ENCODE results near the gene TOMM6. TPM values are rescaled to one million over a fixed set of nuclear protein-coding genes. Genes with fewer than 3 reads are reported as not detected.

Gene TOMM6
- total RNA-seq, 2 donors from 2014 or later = 207 to 212 TPM

DNA sequence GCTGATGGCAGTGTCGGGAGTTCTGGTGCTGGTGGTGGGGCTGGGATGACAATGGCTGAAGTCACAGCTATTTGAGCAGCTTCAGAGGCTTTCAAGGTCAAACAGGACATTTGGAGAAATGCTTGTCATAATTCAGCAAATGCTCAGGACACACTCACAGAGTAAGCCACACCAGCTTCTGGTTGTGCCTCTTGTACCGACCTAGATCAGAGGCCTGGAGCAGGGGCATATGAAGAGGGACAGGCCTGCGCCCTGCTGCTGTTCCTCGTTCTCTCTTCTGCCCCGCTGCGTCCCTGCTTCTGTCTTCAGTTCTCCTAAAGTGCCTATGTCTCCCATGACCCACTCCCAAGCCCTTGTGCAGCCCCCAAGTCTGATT, 39.4 kb upstream of the TOMM6 start:
- peaks cover 6% of the 10 kb centered on the region for H3K27me3 Mint-ChIP-seq (ENCODE audit: insufficient read depth)

DNA sequence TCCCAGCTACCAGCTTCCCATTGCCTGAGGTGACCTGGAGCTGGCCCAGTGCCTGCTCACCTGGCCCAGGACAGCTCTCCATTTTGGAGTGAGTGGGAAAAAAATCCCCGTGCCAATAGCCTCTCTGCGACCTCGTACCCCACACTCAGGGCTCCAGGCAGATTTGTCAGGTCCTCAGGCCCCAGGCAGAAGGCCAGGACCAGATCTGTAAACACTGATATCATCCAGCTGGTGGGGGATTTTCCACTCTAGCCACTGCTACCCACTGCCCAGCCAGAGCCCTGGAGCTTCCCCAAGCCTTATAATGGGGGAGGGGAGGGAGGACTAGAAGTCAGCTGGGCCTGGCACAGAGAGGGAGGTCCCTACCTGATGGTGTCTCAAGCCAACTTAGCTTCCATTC, 39.0 kb upstream of the TOMM6 start:
- Mint-ChIP-seq H3K4me3 (no peak overlapping the region), H3K4me1 (no peaks in the 10 kb centered on the region), H3K36me3 (ENCODE audit: low read depth) (no peaks in the 10 kb centered on the region), H3K27ac (no peak overlapping the region), H3K9me3 (no peaks in the 10 kb centered on the region), H3K27me3 (ENCODE audit: insufficient read depth) (peaks cover 6% of the 10 kb centered on the region)
- Histone ChIP-seq H3K9ac (ENCODE audit: extremely low read depth, low read length, poor library complexity, severe bottlenecking) (no peak overlapping the region), H3K27me3 (ENCODE audit: control insufficient read depth, insufficient read depth, low read length, poor library complexity, severe bottlenecking) (peaks cover 4% of the 10 kb centered on the region), H3K27ac (ENCODE audit: low read depth, low read length) (no peak overlapping the region), H3K4me3 (ENCODE audit: low read length) (no peak overlapping the region), H3K4me1 (ENCODE audit: control insufficient read depth, insufficient read depth, low read length) (no peaks in the 10 kb centered on the region), H3K9me3 (ENCODE audit: control insufficient read depth, low read length) (no peaks in the 10 kb centered on the region), H3K36me3 (ENCODE audit: control insufficient read depth, insufficient read depth, low read length) (no peaks in the 10 kb centered on the region)
- DNase-seq = no peak
- 90 to 96% methylated on average over 3 of the region's 3 CpGs for WGBS, 2 experiments (ENCODE audit: insufficient coverage in 1 of 2, insufficient read length in 1 of 2)
- TF ChIP-seq, protein P1, sequence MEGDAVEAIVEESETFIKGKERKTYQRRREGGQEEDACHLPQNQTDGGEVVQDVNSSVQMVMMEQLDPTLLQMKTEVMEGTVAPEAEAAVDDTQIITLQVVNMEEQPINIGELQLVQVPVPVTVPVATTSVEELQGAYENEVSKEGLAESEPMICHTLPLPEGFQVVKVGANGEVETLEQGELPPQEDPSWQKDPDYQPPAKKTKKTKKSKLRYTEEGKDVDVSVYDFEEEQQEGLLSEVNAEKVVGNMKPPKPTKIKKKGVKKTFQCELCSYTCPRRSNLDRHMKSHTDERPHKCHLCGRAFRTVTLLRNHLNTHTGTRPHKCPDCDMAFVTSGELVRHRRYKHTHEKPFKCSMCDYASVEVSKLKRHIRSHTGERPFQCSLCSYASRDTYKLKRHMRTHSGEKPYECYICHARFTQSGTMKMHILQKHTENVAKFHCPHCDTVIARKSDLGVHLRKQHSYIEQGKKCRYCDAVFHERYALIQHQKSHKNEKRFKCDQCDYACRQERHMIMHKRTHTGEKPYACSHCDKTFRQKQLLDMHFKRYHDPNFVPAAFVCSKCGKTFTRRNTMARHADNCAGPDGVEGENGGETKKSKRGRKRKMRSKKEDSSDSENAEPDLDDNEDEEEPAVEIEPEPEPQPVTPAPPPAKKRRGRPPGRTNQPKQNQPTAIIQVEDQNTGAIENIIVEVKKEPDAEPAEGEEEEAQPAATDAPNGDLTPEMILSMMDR (conservative IDR thresholded peaks at IDR 0.05) = no peak

More for the DNA sequence above, 39.4 kb upstream of the TOMM6 start:
- Histone ChIP-seq H3K4me1 (ENCODE audit: control insufficient read depth, insufficient read depth, low read length) (no peaks in the 10 kb centered on the region), H3K27ac (ENCODE audit: low read depth, low read length) (no peak overlapping the region), H3K4me3 (ENCODE audit: low read length) (no peak overlapping the region), H3K9me3 (ENCODE audit: control insufficient read depth, low read length) (no peaks in the 10 kb centered on the region), H3K9ac (ENCODE audit: extremely low read depth, low read length, poor library complexity, severe bottlenecking) (no peak overlapping the region), H3K36me3 (ENCODE audit: control insufficient read depth, insufficient read depth, low read length) (no peaks in the 10 kb centered on the region), H3K27me3 (ENCODE audit: control insufficient read depth, insufficient read depth, low read length, poor library complexity, severe bottlenecking) (no peaks in the 10 kb centered on the region)
- no peak overlapping the region for H3K4me3 Mint-ChIP-seq
- no peak overlapping the region for H3K27ac Mint-ChIP-seq
- H3K4me1 Mint-ChIP-seq = no peaks in the 10 kb centered on the region
- TF ChIP-seq, protein P1 (conservative IDR thresholded peaks at IDR 0.05) = no peak
- no peaks in the 10 kb centered on the region for H3K9me3 Mint-ChIP-seq
- no peak for DNase-seq
- H3K36me3 Mint-ChIP-seq (ENCODE audit: low read depth) = no peaks in the 10 kb centered on the region
- 80 to 95% methylated on average over 2 to 6 of the region's 6 CpGs for WGBS, 2 experiments (ENCODE audit: insufficient coverage in 1 of 2, insufficient read length in 1 of 2)

DNA sequence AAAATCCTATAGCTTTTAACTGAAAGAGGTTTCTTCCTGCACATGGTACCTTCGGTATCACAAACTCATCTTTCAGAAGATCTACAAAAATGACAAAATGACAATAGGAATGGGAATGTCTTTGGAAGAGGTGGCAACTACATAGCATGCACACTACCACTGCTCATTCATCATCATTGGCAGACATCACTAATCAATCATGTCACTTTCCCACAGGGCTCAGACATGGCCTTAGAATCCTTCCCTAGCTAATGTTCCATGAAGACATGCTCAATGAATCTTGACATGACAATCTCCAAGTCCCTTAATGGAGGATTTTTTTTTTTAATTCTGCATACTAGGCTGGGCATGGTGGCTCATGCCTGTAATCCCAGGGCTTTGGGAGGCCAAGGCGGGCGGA, 37.1 kb upstream of the TOMM6 start:
- Mint-ChIP-seq H3K9me3 (no peaks in the 10 kb centered on the region), H3K27ac (no peak overlapping the region), H3K36me3 (ENCODE audit: low read depth) (no peaks in the 10 kb centered on the region), H3K4me3 (no peak overlapping the region), H3K27me3 (ENCODE audit: insufficient read depth) (peaks cover 12% of the 10 kb centered on the region), H3K4me1 (no peaks in the 10 kb centered on the region)
- WGBS, 2 experiments (ENCODE audit: insufficient coverage in 1 of 2, insufficient read length in 1 of 2) = 80 to 99% methylated on average over 1 to 3 of the region's 3 CpGs
- TF ChIP-seq, protein P1 (conservative IDR thresholded peaks at IDR 0.05) = no peak
- H3K4me1 ChIP-seq (ENCODE audit: control insufficient read depth, insufficient read depth, low read length) = no peaks in the 10 kb centered on the region
- no peaks in the 10 kb centered on the region for H3K36me3 ChIP-seq (ENCODE audit: control insufficient read depth, insufficient read depth, low read length)
- peaks cover 7% of the 10 kb centered on the region for H3K27me3 ChIP-seq (ENCODE audit: control insufficient read depth, insufficient read depth, low read length, poor library complexity, severe bottlenecking)
- no peaks in the 10 kb centered on the region for H3K9me3 ChIP-seq (ENCODE audit: control insufficient read depth, low read length)
- H3K9ac ChIP-seq (ENCODE audit: extremely low read depth, low read length, poor library complexity, severe bottlenecking) = no peak overlapping the region
- DNase-seq = no peak
- no peak overlapping the region for H3K4me3 ChIP-seq (ENCODE audit: low read length)
- no peak overlapping the region for H3K27ac ChIP-seq (ENCODE audit: low read depth, low read length)

Data from endodermal cell (in vitro differentiated cells).